GM12878 (cell line): ENCODE measurements around the gene USE1. TPM values are rescaled to one million over a fixed set of nuclear protein-coding genes. Genes with fewer than 3 reads are reported as not detected.

ENCODE experiments used
- ATF7 ChIP-seq: fragments of 450-650 bp; IDR thresholded peaks from 2 replicates; pipeline ENCODE4 v1.6.1; 2016; ENCODE audit warnings: low read depth, mild to moderate bottlenecking
- BACH1 ChIP-seq: fragments of 450-650 bp; IDR thresholded peaks from 2 replicates; pipeline ENCODE4 v1.6.1; 2017; ENCODE audit warnings: mild to moderate bottlenecking, borderline replicate concordance
- IRF5 ChIP-seq: fragments of 450-650 bp; IDR thresholded peaks from 2 replicates; pipeline ENCODE4 v1.6.1; 2017; ENCODE audit warnings: borderline replicate concordance
- MEF2B ChIP-seq: fragments of 450-650 bp; IDR thresholded peaks from 2 replicates; pipeline ENCODE4 v1.6.1; 2018; ENCODE audit warnings: mild to moderate bottlenecking, moderate library complexity; ENCODE audit not compliant: partially characterized antibody, poor library complexity, severe bottlenecking
- PAX5 ChIP-seq: IDR thresholded peaks from 2 replicates; pipeline ENCODE4 v1.6.1; 2011; ENCODE audit warnings: low read depth, low read length, borderline replicate concordance
- SIX5 ChIP-seq: IDR thresholded peaks from 2 replicates; pipeline ENCODE4 v1.6.1; 2011; ENCODE audit warnings: mild to moderate bottlenecking, low read depth, low read length, moderate library complexity; ENCODE audit not compliant: severe bottlenecking
- SMARCA5 ChIP-seq: fragments of 450-650 bp; IDR thresholded peaks from 2 replicates; pipeline ENCODE4 v1.6.1; 2017; ENCODE audit warnings: mild to moderate bottlenecking
- STAT1 ChIP-seq: fragments of 450-650 bp; conservative IDR thresholded peaks from 2 replicates; pipeline ENCODE4 v1.6.1; 2014; ENCODE audit warnings: antibody characterized with exemption, mild to moderate bottlenecking
- ZNF687 ChIP-seq: fragments of 450-650 bp; IDR thresholded peaks from 2 replicates; pipeline ENCODE4 v1.6.1; 2017; ENCODE audit warnings: mild to moderate bottlenecking, moderate library complexity
- ZSCAN29 ChIP-seq: fragments of 450-650 bp; IDR thresholded peaks from 2 replicates; pipeline ENCODE4 v1.6.1; 2017; ENCODE audit warnings: mild to moderate bottlenecking, moderate library complexity
- polyA plus RNA-seq, 11 experiments: library from polyadenylated mRNA; depleted of rRNA in 4 of 11; unstranded in 6 of 11; stranded (reverse) in 5 of 11; fragments of >200 nt; fragmentation: Nextera tagmentation in 4 of 11; fragmentation: Illumina TruSeq in 1 of 11; extraction: Ambion mirVana in 4 of 11; extraction: Trizol in 1 of 11; gene quantifications; 1 replicate in 1 of 11; 2 replicates in 10 of 11; pipeline versions ENCODE4 v1.2.1 to v1.2.3, GENCODE V29; 2011 to 2016; ENCODE audit warnings: inconsistent platforms in 2 of 11, missing spikeins in 2 of 11, low read depth in 1 of 11
- total RNA-seq, 4 experiments: library from RNA; depleted of rRNA in 3 of 4; stranded (reverse); fragments of >200 nt in 3 of 4; fragmentation: Illumina TruSeq in 1 of 4; extraction: Trizol in 1 of 4; gene quantifications; 2 replicates each; pipeline versions ENCODE4 v1.2.1 to v1.2.3, GENCODE V29; 2013 to 2021
- TF ChIP-seq, protein P1 (sequence below), 3 experiments: IDR thresholded peaks in 2 of 3; conservative IDR thresholded peaks in 1 of 3; 2 replicates each; pipeline ENCODE4 v1.5.1; 2011; ENCODE audit warnings: low read depth in 3 of 3, low read length in 3 of 3, mild to moderate bottlenecking in 3 of 3, control low read depth in 2 of 3, moderate library complexity in 2 of 3, inconsistent platforms in 1 of 3, mixed read lengths in 1 of 3; ENCODE audit not compliant: control insufficient read depth in 2 of 3, insufficient read depth in 1 of 3; ENCODE audit errors: extremely low read depth in 1 of 3

USE1 gene
- total and polyA plus RNA-seq, 10 of the 15 experiments (the other 5 are each of a cell fraction or from before 2014, with no cell fraction given) = 9.7 to 24.0 (median 16.1) TPM

- no peak for TF ChIP-seq ZNF687
- TF ChIP-seq SMARCA5 = no peak
- TF ChIP-seq, protein P1, sequence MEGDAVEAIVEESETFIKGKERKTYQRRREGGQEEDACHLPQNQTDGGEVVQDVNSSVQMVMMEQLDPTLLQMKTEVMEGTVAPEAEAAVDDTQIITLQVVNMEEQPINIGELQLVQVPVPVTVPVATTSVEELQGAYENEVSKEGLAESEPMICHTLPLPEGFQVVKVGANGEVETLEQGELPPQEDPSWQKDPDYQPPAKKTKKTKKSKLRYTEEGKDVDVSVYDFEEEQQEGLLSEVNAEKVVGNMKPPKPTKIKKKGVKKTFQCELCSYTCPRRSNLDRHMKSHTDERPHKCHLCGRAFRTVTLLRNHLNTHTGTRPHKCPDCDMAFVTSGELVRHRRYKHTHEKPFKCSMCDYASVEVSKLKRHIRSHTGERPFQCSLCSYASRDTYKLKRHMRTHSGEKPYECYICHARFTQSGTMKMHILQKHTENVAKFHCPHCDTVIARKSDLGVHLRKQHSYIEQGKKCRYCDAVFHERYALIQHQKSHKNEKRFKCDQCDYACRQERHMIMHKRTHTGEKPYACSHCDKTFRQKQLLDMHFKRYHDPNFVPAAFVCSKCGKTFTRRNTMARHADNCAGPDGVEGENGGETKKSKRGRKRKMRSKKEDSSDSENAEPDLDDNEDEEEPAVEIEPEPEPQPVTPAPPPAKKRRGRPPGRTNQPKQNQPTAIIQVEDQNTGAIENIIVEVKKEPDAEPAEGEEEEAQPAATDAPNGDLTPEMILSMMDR (IDR thresholded peaks at IDR 0.05 in 2 of 3, conservative IDR thresholded peaks at IDR 0.05 in 1 of 3; ENCODE audit: control insufficient read depth in 2 of 3, extremely low read depth in 1 of 3, insufficient read depth in 1 of 3, low read depth in 3 of 3, low read length in 3 of 3) = no peak
- no peak for TF ChIP-seq PAX5
- TF ChIP-seq STAT1 = no peak
- no peak for TF ChIP-seq ZSCAN29
- no peak for TF ChIP-seq SIX5
- no peak for TF ChIP-seq IRF5
- no peak for TF ChIP-seq ATF7
- no peak for TF ChIP-seq BACH1
- TF ChIP-seq MEF2B = no peak
Observed at GRCh38 chr19:17216058-17216670, 1.0 kb downstream of the USE1 start (continued).
